AG08395 (cell line): ENCODE data around the gene HNRNPU.
"Not testable (repeated sequence)": the region's sequence is repeated elsewhere in the genome, so short reads cannot be mapped to it uniquely, and the experiment has no call there.

ENCODE experiments used
- DNase-seq: peaks from one replicate; pipeline ENCODE4 v3.0.0; 2012; ENCODE audit warnings: mixed read lengths, low spot score

The HNRNPU gene

GRCh38 chr1:244840219-244840794, 24.0 kb downstream of the HNRNPU start:
- no peak for DNase-seq

- DNase-seq, result peak; percentile 6
These were observed 24.7 kb downstream of the HNRNPU start for GRCh38 chr1:244839656-244840055.

GRCh38 chr1:244837597-244838258, 26.6 kb downstream of the HNRNPU start:
- no peak for DNase-seq

GRCh38 chr1:244836584-244836983, 27.8 kb downstream of the HNRNPU start:
- DNase-seq, result no peak

- DNase-seq, result peak; percentile 35
These were observed 28.2 kb downstream of the HNRNPU start for GRCh38 chr1:244836135-244836521.

- DNase-seq, result peak; percentile 88
These were observed 28.8 kb downstream of the HNRNPU start, which contains the start of gene COX20 for GRCh38 chr1:244835276-244836134. Gene COX20 (plus strand): TSS chr1:244835658. CDS start chr1:244835715, 57 bp downstream.

GRCh38 chr1:244834543-244835275, 29.6 kb downstream of the HNRNPU start:
- peak; percentile 71 for DNase-seq

GRCh38 chr1:244833734-244834542, 30.4 kb downstream of the HNRNPU start:
- peak; percentile 59 for DNase-seq

- not testable (repeated sequence) for DNase-seq
These were observed 31.1 kb downstream of the HNRNPU start for GRCh38 chr1:244833260-244833659.

GRCh38 chr1:244830639-244831038, 33.7 kb downstream of the HNRNPU start:
- no peak for DNase-seq

GRCh38 chr1:244826712-244827111, 37.6 kb downstream of the HNRNPU start:
- no peak for DNase-seq

GRCh38 chr1:244822878-244823277, 41.5 kb downstream of the HNRNPU start:
- DNase-seq, result no peak

GRCh38 chr1:244821134-244821533, 43.2 kb downstream of the HNRNPU start:
- DNase-seq, result no peak

- no peak for DNase-seq
These were observed 44.2 kb downstream of the HNRNPU start for GRCh38 chr1:244820131-244820530.

GRCh38 chr1:244817415-244817894, 46.9 kb downstream of the HNRNPU start:
- DNase-seq, result no peak

- DNase-seq, result no peak
These were observed 48.7 kb downstream of the HNRNPU start for GRCh38 chr1:244815600-244816099.

GRCh38 chr1:244813327-244813726, 51.0 kb downstream of the HNRNPU start:
- DNase-seq, result no peak

GRCh38 chr1:244810221-244810620, 54.1 kb downstream of the HNRNPU start:
- no peak for DNase-seq

GRCh38 chr1:244807138-244807537, 57.2 kb downstream of the HNRNPU start:
- no peak for DNase-seq

- DNase-seq, result no peak
These were observed 59.5 kb downstream of the HNRNPU start for GRCh38 chr1:244804841-244805240.
